ENCODE results near the gene CCNL2. TPM values are rescaled to one million over a fixed set of nuclear protein-coding genes. Genes with fewer than 3 reads are reported as not detected.
A peak's percentile ranks its signal among the peaks of the same experiment; 100 is the strongest.

CCNL2 gene
- total RNA-seq, 1 experiment from 2014 or later = 196 TPM

DNA sequence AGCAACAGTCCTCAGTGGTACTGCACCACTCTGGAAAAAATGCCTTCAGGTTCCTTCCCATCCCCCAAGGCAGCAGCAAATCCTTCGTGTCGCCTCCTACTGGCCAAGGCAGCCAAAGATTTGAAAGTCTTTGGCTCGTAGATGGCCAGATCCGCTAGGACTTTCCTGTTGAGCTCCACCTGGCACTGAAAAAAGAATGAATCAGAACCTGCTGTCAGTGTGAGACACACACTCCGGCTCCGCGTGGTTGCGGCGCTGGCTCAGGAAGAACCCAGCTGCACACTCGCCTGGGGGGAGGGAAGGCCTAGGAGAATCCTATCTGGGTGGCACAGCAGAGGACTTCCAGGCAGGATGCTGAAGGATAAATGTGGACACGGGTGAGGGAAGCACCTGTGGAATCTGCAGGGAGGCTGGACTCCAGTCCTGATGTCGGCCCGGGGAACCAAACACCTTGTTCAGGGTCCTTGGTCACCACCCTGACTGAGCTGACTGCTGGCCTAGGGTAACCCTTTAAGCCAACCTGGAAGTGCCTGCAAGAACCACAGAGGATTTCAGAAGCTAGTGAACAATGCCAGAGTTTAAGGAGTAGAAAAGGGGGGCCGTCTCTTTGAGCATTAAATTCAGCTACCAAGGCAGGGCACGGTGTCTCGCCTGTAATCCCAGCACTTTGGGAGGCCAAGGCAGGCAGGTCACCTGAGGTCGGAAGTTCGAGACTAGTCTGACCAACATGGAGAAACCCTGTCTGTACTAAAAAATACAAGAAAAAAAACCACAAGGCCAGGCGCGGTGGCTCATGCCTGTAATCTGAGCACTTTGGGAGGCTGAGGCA lies 3.2 kb upstream of the CCNL2 start:
- Histone ChIP-seq H3K4me1 (peaks cover 16% of the 10 kb centered on the region), H3K9me3 (replicated peaks) (no peaks in the 10 kb centered on the region), H3K27me3 (no peaks in the 10 kb centered on the region), H3K4me3 (no peak overlapping the region), H3K36me3 (peaks cover 59% of the 10 kb centered on the region), H3K27ac (no peak overlapping the region)
- DNase-seq = peak; percentile 57 to 71

DNA sequence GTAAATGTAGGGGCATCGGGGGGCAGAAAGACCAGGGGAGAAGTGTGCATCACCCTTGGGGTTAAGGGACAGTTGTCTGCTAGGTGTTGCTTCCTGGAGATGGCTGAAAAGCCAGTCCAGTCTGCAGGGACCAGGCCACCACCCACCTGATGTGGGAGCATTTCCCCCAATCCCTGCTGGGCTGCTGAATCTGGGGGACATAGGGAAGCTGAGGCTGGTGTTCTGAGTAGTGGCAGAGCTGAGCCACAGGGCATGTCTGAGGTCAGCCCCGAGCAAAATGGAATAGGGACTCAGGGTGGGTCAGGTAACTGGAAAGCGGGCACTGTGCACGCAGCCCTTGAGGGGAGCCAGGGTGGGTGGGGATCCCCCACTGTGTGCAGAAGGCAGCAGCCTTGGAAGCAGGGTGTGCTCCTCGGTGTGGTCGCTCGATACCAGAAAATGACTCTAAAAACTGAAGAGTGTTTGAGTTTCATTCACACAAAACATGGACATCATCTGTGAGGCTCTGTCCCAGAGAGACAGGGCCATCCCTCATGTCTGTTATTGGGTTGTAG lies 2.4 kb upstream of the CCNL2 start:
- Histone ChIP-seq H3K9me3 (replicated peaks) (no peaks in the 10 kb centered on the region), H3K4me1 (peaks cover 16% of the 10 kb centered on the region), H3K27ac (no peak overlapping the region), H3K27me3 (no peaks in the 10 kb centered on the region), H3K4me3 (no peak overlapping the region), H3K36me3 (peaks cover 67% of the 10 kb centered on the region)
- no peak for DNase-seq

DNA sequence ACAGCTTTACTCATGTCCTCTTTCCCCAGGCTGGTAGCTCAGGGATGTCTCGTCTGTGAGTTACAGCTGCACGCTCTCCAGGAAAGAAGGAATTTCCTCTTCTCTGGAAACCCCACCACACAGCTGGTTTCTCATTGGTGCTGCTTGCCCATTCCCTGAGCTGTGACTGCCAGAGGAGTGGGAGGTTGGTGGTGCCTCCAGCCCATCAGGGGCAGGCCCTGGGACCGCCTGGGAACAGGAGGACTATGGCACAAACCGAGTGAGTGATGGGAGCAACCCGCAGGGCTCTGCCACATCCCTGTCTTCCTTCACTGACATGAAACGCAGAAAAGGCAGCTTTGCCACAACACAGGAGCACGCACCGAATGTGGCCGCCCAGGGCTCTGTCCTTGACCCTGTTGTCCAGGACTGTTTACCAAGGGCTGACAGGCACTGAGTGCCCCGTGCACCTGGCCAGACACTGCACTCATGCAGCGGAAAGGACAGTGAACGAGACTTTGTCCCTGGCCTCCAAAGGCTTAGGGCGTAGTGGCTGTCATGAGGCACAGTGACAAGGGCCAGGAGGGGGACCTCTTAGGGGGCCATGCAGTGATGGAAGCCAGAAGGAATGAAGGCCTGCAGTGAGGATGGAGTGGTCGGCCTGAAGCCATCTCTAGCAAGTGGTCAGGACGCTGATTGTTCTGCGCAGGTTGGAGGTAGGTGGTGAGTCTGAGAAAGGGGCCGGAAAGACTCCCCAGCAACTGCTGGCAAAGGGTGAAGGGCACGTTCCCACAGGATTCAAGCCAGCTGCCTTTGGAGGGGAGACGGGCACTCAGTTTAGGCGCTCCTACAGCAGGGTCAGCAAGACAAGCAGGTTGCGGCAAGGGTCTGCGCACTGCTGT lies 1.7 kb upstream of the CCNL2 start:
- no peaks in the 10 kb centered on the region for H3K9me3 ChIP-seq (replicated peaks)
- no peaks in the 10 kb centered on the region for H3K27me3 ChIP-seq
- DNase-seq = peak in 1 of 2 experiments; percentile 41
- peak overlapping the region; percentile 89 for H3K4me3 ChIP-seq
- peaks cover 62% of the 10 kb centered on the region for H3K36me3 ChIP-seq
- peak overlapping the region; percentile 52; the same call in 1 of the 2 replicates for H3K27ac ChIP-seq
- H3K4me1 ChIP-seq = peaks cover 14% of the 10 kb centered on the region

DNA sequence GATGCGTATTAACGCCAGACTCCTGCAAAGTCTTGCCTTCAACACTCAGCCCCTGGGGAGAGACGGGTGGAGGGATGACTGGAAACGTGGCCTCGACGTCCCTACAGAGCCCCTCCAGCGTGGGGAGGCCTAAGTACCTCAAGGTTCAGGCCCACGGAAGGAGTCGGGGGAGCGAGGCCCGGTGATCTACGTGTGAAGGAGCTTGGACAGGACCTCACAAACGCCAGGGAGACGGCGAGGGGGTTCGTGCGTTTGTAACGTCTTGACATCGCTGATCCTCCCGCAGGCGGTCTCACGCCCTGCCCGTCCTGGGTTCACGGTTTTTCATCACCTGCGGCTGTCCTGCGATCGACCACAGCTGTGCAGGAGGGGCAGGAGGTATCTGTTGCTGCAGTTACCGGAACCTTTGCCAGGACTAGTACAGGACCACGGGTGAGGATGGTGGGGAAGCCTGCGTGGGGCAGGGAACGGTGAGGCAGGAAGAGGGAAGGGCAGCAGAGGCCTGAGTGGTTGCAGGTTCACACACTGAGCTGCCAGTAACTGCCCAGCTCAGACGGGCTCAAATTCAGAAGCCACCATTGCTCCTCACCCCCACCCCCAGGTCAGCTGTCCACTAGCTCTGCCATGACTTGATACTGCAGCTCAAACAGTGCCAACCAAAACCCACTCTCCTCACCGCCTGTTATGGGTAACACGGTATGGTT lies 889 bp upstream of the CCNL2 start:
- DNase-seq = peak in 1 of 2 experiments; percentile 45
- Histone ChIP-seq H3K27ac (peak overlapping the region; percentile 52), H3K27me3 (no peaks in the 10 kb centered on the region), H3K4me3 (peak overlapping the region; percentile 89), H3K36me3 (peaks cover 62% of the 10 kb centered on the region), H3K4me1 (peaks cover 14% of the 10 kb centered on the region), H3K9me3 (replicated peaks) (no peaks in the 10 kb centered on the region)

DNA sequence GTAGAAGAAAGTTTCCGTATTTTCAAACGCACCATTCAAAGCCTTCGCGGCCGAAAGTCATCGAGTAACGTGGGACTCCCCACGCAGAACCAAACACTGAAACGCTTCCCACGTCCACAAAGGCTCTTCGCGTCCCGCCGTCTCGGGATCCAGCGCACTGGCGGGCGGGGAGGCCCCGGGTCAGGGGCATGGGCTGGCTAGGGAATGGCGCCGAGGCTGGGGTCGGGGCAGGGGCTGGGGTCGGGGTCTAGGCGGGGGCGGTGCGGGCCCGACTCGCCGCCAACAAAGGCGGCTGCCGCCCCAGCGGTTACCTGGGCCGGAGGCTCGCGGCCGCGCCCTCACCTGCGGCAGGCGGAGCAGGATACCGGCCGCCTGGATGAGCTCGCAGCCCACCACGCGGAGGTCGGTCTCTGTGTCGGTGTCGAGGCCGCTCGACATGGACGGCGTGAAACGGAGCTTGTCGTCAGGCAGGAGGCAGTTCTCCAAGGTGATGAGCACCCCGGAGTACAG lies 403 bp downstream of the CCNL2 start:
- peaks cover 14% of the 10 kb centered on the region for H3K4me1 ChIP-seq
- peak overlapping the region; percentile 39; the same call in 1 of the 2 replicates for H3K27ac ChIP-seq
- DNase-seq = no peak
- peak overlapping the region; percentile 89 for H3K4me3 ChIP-seq
- no peaks in the 10 kb centered on the region for H3K9me3 ChIP-seq (replicated peaks)
- H3K27me3 ChIP-seq = no peaks in the 10 kb centered on the region
- H3K36me3 ChIP-seq = peaks cover 65% of the 10 kb centered on the region

DNA sequence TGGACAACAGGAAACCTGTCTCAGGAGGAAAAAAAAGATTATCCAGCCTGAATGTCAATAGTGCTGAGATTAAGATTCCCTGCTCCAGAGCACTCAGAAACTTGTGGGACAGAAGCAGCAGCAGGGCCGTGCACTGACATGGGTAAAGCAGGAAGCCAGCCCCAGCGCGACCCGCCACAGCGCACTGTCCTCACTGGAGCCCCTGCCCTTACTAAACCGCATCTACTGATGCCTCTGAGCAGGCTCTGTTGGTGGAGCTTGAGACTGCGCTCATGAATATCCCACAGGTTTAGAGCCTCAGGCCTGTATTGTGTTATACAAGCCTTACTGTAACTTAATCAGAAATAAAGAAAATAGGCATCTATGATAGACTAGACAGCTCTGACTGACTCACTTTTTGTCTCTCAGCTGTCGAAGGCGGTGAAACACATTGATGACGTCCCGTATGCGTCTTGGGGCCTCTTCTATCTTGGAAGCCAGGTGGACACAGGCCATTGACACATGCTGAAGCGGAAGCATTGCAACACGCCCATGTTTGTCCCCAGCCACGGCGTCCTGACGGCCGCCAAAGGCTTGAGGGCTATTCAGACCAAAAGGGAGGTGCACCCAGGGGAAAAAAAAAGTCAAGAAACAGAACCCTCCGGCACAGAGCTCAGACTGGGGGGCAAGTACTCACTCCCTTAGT lies 1.2 kb downstream of the CCNL2 start:
- DNase-seq = no peak
- Histone ChIP-seq H3K4me3 (peak overlapping the region; percentile 89), H3K4me1 (peaks cover 14% of the 10 kb centered on the region), H3K27ac (no peak overlapping the region), H3K9me3 (replicated peaks) (no peaks in the 10 kb centered on the region), H3K36me3 (peaks cover 69% of the 10 kb centered on the region), H3K27me3 (no peaks in the 10 kb centered on the region)

DNA sequence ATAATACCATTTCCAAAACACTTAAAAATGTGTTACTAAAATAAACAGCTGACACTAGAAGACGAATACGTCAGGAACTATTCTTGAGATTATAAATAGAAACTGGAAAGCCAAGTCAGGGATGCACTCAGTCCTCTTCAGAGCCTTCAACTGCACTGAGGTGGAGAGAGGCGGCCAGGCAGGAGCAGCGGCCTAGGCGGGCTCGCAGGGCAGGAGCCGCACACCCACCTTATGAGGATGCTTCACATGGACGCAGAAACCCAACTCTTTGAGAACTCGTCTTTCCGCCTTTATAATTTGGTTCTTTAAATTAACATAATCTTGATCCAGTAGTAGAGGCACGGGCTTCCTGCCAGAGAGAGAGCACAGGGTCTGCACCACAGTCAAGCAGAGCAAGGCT lies 4.0 kb downstream of the CCNL2 start:
- Histone ChIP-seq H3K36me3 (peaks cover 72% of the 10 kb centered on the region), H3K9me3 (replicated peaks) (no peaks in the 10 kb centered on the region), H3K27ac (no peak overlapping the region)

DNA sequence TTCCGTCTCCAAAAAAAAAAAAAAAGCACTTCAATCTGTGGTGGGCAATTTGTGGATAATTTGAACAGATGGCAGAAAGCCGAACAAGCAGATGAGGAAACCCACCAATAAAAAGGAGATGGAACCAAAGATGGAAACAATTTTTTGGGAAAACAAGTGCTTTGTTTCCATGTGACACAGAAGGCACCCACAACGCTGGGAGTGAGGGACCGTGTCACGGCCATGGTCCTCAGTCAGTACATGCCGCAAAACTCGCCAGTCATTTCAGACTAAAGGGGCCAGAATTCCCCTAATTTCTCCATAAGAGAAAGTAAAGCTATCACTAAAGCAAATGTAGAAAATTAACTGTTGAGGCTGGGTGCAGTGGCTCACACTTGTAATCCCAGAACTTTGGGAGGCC lies 5.0 kb downstream of the CCNL2 start:
- Histone ChIP-seq H3K4me3 (no peak overlapping the region), H3K4me1 (peaks cover 7% of the 10 kb centered on the region; the same call in 1 of the 2 replicates), H3K9me3 (replicated peaks) (no peaks in the 10 kb centered on the region), H3K27me3 (no peaks in the 10 kb centered on the region), H3K27ac (no peak overlapping the region), H3K36me3 (peaks cover 82% of the 10 kb centered on the region)
- no peak for DNase-seq

More for the DNA sequence above, 4.0 kb downstream of the CCNL2 start:
- Histone ChIP-seq H3K27me3 (no peaks in the 10 kb centered on the region), H3K4me3 (no peak overlapping the region), H3K4me1 (peaks cover 7% of the 10 kb centered on the region; the same call in 1 of the 2 replicates)
- no peak for DNase-seq

DNA sequence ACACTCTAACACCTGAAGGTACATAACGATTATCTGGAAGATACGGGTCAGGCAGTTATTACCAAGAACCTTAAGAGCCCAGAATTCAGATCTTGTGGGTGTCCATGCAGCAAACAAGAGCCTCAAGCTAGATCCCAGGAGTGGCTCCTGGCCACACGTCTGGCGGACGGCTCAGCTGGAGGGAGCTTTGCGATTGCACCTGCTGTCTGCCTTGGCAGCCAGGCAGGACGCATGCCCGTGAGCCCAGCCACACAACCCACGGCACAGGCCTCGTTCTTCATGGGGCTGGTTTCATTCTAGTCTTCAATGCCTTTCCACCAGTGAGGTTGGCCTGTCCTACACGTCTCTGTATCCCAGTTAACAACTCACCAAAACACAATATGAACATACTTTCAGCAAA lies 5.7 kb downstream of the CCNL2 start:
- no peak overlapping the region for H3K4me3 ChIP-seq
- peaks cover 89% of the 10 kb centered on the region for H3K36me3 ChIP-seq
- no peaks in the 10 kb centered on the region for H3K27me3 ChIP-seq
- peaks cover 7% of the 10 kb centered on the region; the same call in 1 of the 2 replicates for H3K4me1 ChIP-seq
- H3K27ac ChIP-seq = no peak overlapping the region
- no peaks in the 10 kb centered on the region for H3K9me3 ChIP-seq (replicated peaks)
- DNase-seq = no peak

DNA sequence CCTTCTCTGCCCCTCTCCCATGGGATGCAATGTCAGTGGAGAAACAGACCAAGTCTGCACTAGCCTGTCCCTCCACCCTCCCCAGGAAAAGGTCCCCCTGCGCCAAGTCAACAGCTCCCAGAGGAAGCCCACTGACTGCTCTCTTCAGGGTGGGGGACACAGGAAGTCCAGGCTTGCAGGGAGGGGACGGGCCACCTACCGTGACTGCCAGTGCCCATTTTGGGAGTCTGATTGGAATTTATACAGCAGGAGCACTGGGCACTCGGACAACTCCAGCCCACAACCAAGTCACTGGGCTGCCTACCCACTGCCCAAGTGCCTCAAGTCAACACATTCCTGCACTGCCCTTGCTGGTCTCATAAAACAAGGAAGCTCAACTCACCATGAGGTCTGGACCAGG lies 6.1 kb downstream of the CCNL2 start:
- H3K4me3 ChIP-seq = no peak overlapping the region
- H3K9me3 ChIP-seq (replicated peaks) = no peaks in the 10 kb centered on the region
- H3K27me3 ChIP-seq = no peaks in the 10 kb centered on the region
- H3K27ac ChIP-seq = no peak overlapping the region
- no peak for DNase-seq
- H3K4me1 ChIP-seq = peaks cover 5% of the 10 kb centered on the region; the same call in 1 of the 2 replicates
- peaks cover 92% of the 10 kb centered on the region for H3K36me3 ChIP-seq

DNA sequence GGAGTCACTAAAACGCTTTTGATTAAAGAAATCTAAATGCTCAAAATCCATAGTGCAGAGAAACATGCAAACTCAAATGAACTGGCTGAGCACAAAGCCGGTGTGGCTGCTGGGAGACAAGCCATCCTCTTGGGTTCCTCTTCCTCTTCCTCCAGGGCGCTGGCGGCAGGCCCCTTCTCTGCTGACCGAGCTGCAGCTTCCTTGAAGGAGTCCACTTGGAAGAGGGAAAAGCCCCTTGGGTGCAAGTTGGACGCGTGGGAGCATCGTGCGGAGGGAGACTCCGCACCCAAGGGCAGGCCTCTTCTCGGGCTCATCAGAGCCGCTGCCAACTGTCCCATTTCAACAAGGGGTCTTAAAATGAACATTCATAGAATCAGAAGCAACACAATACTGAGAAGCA lies 7.9 kb downstream of the CCNL2 start:
- H3K27ac ChIP-seq = no peak overlapping the region
- H3K9me3 ChIP-seq (replicated peaks) = no peaks in the 10 kb centered on the region
- H3K4me1 ChIP-seq = no peaks in the 10 kb centered on the region; the same call in 1 of the 2 replicates
- H3K27me3 ChIP-seq = no peaks in the 10 kb centered on the region
- no peak for DNase-seq
- H3K36me3 ChIP-seq = peaks cover 95% of the 10 kb centered on the region
- no peak overlapping the region for H3K4me3 ChIP-seq

DNA sequence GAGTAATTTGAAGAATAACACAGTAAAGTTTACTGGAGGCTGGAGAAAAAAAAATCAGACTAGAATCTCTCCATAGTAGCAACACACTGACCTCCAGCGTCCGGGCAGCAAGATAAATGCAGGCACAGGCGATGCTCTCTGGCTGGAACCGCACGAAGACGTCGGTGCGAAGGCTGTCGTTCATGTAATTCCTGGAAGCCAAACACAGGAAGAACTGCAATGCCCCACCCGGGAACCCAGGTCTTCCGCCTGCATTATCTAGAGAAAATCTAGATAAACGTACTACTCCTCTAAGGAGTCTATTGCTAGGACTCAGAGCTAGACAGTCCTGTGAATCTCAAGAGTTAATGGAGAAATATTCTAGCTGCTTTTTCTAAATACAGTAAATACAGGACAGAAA lies 8.5 kb downstream of the CCNL2 start:
- peaks cover 98% of the 10 kb centered on the region for H3K36me3 ChIP-seq

DNA sequence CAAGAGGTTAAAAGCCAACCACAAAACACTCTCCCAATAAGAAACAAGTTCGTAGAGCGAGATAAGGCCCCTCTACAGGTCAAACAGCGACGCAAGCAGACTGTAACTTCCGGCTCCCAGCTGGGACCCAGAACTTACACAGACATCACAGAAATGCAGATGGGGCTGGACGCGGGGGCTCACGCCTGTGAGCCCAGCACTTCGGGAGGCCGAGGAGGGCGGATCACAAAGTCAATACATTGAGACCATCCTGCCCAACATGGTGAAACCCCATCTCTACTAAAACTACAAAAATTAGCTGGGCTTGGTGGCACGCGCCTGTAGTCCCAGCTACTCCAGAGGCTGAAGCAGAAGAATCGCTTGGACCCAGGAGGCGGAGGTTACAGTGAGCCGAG lies 11.1 kb downstream of the CCNL2 start:
- DNase-seq = no peak
- no peaks in the 10 kb centered on the region for H3K27me3 ChIP-seq
- peaks cover 4% of the 10 kb centered on the region for H3K9me3 ChIP-seq (replicated peaks)
- no peak overlapping the region for H3K4me3 ChIP-seq
- H3K36me3 ChIP-seq = peaks cover 90% of the 10 kb centered on the region
- H3K4me1 ChIP-seq = no peaks in the 10 kb centered on the region; the same call in 1 of the 2 replicates
- H3K27ac ChIP-seq = no peak overlapping the region

More for the DNA sequence above, 8.5 kb downstream of the CCNL2 start:
- Histone ChIP-seq H3K9me3 (replicated peaks) (no peaks in the 10 kb centered on the region; the same call in 1 of the 2 replicates), H3K4me1 (no peaks in the 10 kb centered on the region; the same call in 1 of the 2 replicates), H3K27me3 (no peaks in the 10 kb centered on the region), H3K4me3 (no peak overlapping the region), H3K27ac (no peak overlapping the region)
- no peak for DNase-seq

All from SJCRH30 (cell line).